ENCODE results near the gene NTN1.

GRCh38 chr17:9242497-9242881, 221.2 kb downstream of the NTN1 start:
- TF ChIP-seq CTCF (IDR thresholded peaks at IDR 0.05) (no peak), EZH2 (IDR thresholded peaks at IDR 0.05) (no peak)
